Activated effector memory CD4-positive, alpha-beta T cell treated with Interleukin-2 at 50 U/mL for 16 hours (primary cell): ENCODE data around the gene TMUB1.
"Not testable (repeated sequence)": the region's sequence is repeated elsewhere in the genome, so short reads cannot be mapped to it uniquely, and the experiment has no call there.

Source experiments
- DNase-seq: peaks from one replicate; pipeline ENCODE4 v3.0.0-alpha.2; 2020

TMUB1 gene

DNA sequence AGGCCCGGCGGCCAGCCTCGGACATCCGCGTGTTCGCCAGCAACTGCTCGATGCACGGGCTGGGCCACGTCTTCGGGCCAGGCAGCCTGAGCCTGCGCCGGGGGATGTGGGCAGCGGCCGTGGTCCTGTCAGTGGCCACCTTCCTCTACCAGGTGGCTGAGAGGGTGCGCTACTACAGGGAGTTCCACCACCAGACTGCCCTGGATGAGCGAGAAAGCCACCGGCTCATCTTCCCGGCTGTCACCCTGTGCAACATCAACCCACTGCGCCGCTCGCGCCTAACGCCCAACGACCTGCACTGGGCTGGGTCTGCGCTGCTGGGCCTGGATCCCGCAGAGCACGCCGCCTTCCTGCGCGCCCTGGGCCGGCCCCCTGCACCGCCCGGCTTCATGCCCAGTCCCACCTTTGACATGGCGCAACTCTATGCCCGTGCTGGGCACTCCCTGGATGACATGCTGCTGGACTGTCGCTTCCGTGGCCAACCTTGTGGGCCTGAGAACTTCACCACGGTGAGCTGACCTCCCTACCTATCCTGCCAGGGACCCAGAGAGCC lies 34.3 kb downstream of the TMUB1 start:
- DNase-seq: no peak

DNA sequence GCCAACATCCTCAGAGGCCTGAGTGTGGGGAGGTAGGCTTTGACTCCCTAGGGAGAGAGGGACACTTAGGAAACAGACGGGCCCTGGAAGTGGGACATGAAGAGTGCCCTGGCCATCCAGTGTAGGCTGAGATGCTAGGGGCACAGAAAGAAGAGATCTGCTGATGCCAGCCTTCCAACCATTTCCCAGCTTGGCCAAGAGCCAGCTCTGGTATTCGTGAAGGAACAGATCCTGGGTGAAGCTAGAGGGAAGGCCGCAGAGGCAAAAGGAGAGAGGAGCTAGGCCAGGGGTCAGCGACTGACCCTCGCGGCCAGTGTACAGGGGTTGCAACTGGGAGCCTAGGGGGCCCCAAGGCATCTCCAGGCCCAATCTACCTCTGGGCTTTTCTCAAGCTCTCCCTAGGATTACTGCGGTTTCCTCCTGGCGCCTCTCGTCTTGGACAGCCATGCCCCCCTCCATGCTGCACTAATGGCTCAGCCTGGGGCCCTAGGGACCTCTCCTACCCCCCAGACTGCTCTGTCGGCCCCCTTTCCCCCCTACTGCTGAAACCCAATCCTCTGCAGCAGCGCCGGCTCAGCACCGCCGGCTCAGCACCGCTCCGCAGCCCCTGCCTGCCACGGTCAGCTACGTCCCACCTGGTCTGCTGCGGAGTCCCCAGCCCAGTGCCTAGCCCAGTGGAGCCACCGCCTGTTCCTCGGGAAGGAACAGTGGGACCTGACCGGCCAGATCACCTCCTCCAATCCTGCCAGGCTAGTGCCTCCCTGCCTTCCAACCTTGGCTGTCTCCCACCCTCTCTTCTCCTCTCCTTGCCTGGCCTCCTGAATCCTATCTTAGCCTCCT lies 35.1 kb downstream of the TMUB1 start, which contains the start of gene ASIC3:
Gene ASIC3, plus strand, starts transcription at position 556 of the 840 bp plus-strand sequence. CDS start 355 bp downstream, outside the sequence.
- DNase-seq: no peak

- no peak for DNase-seq
These were observed 36.4 kb downstream of the TMUB1 start for GRCh38 chr7:151046603-151047573.

DNA sequence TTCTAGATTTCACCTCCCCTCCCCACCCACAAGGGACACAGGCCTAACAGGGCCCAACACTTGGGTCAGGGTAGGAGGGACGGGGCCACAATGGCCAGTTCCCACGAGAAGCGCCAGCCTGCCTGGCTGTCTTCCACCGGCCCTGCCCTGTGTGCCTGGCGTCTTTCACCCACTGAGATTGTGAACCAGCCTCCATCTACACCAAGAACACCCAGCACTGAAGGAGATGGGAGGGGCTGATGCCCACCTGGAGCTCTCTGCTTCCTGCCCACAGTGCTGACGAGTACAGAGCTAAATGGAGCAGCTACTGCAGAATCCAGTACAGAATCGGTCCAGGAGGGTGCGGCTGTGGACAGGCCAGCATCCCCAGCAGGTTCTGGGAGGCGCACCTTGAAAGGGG lies 37.3 kb downstream of the TMUB1 start:
- no peak for DNase-seq

DNA sequence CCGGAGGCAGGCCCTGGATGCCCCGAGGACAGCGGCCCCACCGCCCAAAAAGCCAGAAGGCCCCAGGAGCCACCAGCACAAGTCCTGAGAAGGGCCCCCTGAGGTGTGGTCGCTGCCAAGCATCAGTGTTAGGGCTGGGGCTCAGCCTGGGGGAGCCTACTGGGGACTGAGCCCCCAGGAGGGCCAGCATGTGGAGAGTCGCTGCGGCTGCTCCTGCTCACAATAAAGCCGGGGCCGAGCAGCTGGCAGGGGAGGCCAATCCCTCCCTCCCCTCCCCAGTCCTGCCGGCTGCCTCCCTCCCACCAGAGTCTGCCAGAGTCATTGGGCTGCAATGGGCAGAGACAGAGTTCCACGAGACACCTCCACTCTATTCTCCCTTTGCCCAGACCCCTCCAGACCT lies 38.0 kb downstream of the TMUB1 start:
- DNase-seq: no peak

GRCh38 chr7:151043959-151044358 lies 39.3 kb downstream of the TMUB1 start:
- no peak for DNase-seq

- DNase-seq: not testable (repeated sequence)
These were observed 39.8 kb downstream of the TMUB1 start for GRCh38 chr7:151043449-151043848.

- no peak for DNase-seq
These were observed 42.5 kb downstream of the TMUB1 start for GRCh38 chr7:151040616-151041375.

- DNase-seq: no peak
These were observed 43.3 kb downstream of the TMUB1 start for GRCh38 chr7:151039850-151040548.

- no peak for DNase-seq
These were observed 44.1 kb downstream of the TMUB1 start for GRCh38 chr7:151038951-151039849.

- no peak for DNase-seq
These were observed 47.4 kb downstream of the TMUB1 start for GRCh38 chr7:151035902-151036301.

DNA sequence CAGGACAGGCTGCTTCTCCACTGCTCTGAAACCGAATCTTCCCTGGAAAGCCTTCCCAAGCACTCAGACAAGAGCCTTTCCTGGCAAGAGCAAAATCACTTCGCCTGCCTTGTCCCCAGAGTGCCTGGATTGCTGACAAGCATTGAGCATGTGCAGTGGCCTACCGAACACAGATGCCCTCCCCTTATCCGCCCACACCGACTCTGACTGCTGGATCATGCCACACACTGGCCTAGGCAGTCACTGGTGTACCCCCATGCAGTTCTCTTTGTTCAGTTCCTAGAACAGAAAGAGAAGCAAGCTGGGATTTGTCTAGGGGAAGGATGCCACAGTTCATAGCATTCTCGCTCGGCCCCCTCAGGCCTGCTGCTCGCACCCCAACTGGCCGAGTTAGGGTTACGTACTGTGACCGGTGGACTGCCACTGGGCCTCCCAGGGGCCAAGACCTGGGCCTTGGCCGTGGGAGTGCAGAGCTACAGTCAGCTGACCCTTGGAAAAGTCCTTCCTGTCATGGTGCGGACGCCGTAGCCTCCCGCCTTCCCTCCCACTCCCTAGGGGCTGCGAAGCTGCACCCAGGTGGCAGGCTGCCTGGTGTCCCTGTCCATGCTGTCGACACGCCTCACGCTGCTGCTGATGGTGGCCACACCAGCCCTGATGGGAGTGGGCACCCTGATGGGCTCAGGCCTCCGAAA lies 48.1 kb downstream of the TMUB1 start:
- no peak for DNase-seq

DNA sequence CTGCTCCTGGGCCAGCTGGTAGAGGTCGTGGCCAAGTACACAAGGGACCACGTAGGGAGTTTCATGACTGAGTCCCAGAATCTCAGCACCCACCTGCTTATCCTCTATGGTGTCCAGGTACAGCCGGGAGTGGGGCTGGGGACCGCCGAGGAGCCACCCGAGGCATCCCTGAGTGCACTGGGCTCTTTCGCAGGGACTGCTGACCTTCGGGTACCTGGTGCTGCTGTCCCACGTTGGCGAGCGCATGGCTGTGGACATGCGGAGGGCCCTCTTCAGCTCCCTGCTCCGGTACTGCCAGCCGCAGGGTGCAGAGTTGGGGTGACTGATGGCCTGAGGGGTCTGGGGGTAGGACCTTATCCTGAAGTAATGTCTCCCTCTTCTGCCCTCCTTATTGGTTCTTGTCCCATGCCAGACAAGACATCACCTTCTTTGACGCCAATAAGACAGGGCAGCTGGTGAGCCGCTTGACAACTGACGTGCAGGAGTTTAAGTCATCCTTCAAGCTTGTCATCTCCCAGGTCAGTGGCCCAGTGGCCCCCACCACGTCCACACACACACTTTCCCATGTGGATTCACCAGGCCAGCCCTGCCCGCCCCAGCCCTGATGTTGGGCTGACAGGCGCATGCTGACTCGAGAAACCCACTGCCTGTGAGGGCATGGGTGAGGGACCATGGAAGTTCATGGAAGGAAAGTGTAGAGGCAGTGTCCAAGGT lies 48.8 kb downstream of the TMUB1 start:
- no peak for DNase-seq

DNA sequence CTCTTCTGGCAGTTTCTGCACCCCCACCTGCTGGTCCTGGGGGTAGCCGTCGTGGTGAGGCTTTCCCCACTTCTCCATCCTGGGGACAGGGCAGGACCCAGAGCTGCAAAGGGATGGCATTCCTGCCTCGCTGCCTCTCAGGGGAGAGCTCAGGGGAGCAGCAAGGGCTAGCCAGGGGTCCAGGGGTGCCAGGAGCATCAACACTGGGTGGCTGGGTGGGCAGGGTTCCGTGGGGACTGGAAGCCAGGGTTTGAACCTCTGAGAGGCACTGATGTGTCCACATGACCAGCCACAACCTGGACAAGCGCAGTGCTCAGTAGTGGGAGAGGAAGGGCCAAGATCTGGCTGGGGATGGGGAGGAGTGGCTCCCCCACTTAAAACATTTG lies 49.4 kb downstream of the TMUB1 start:
- no peak for DNase-seq

DNA sequence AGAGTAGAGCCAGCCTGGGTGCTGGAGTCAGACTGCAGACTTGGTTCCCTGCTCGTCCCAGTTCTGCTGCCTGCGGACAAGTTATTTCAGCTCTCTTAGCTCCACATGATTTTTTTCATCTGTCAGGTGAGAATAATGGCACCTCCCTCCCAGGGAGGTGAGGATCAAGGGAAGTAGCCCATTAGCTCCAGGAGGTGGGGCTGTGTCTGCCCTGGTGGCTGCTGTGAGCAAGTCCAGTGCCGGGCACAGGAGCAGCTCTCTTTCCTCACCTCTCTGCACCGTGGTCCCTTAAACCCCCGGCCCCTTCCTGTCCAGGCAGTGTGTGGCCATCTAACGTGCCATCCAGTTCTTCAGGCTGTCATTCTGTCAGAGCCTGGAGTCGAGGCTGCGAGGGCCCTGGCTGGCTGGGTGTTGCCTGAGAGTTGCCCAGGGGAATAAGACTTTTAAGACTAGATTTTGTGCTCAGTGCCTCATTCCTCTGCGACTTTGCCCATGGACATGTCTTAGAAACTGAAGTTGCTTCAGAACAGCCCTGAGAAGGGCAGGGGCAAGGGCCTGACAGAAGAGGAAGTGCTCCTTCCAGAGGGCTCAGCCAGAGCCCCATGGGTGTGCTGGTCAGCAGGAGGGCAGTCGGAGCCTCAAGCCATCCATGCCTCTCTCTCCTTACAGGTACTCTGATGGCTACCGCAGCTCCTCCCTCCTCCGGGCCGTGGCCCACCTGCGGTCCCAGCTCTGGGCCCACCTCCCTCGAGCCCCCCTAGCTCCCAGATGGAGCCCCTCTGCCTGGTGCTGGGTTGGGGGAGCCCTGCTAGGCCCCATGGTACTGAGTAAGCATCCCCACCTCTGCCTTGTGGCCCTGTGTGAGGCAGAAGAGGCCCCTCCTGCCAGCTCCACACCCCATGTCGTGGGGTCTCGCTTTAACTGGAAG lies 50.1 kb downstream of the TMUB1 start:
- no peak for DNase-seq
